Measurements from ENCODE around the gene KCNV2.

The KCNV2 gene

GRCh38 chr9:2749485-2749884 lies 32.2 kb downstream of the KCNV2 start:
- no peak overlapping the region for H2AK5ac ChIP-seq (ENCODE audit: low read length)
- H3K9ac ChIP-seq (ENCODE audit: low read length), result no peak overlapping the region
- peaks cover 2% of the 10 kb centered on the region for H3K36me3 ChIP-seq (ENCODE audit: control insufficient read depth, insufficient read depth, low read length)
- H3K27me3 ChIP-seq (ENCODE audit: insufficient read depth, low read length, poor library complexity), result no peaks in the 10 kb centered on the region
- no peak overlapping the region for H3K4ac ChIP-seq (ENCODE audit: low read depth, low read length)
- H3K23ac ChIP-seq (ENCODE audit: low read length), result no peak overlapping the region
- no peak overlapping the region for H3K4me2 ChIP-seq (ENCODE audit: low read length)
- H3K56ac ChIP-seq (ENCODE audit: low read length), result no peak overlapping the region
- H3K4me1 ChIP-seq (ENCODE audit: control insufficient read depth, low read depth, low read length), result peaks cover 19% of the 10 kb centered on the region
- no peaks in the 10 kb centered on the region for H3K79me2 ChIP-seq (ENCODE audit: control insufficient read depth, insufficient read depth, low read length)
- H2BK120ac ChIP-seq (ENCODE audit: low read depth, low read length), result no peak overlapping the region
- H3K4me3 ChIP-seq (ENCODE audit: low read length), result no peak overlapping the region
- no peaks in the 10 kb centered on the region for H3K79me1 ChIP-seq (ENCODE audit: low read length)
- H4K8ac ChIP-seq (ENCODE audit: low read depth, low read length), result no peak overlapping the region
- H3K27ac ChIP-seq (ENCODE audit: low read depth, low read length), result no peak overlapping the region
- H2BK15ac ChIP-seq (replicated peaks; ENCODE audit: low read depth), result no peak overlapping the region
- no peak overlapping the region for H3K18ac ChIP-seq (ENCODE audit: low read length)
- H4K5ac ChIP-seq (ENCODE audit: low read length), result no peak overlapping the region
- DNase-seq, result no peak
- no CpG with 5 or more reads among the region's 2 CpGs for WGBS (ENCODE audit: extremely low coverage, insufficient coverage, low lambda C conversion rate)
- H2BK5ac ChIP-seq (ENCODE audit: low read length), result no peak overlapping the region

GRCh38 chr9:2755285-2755684 lies 38.0 kb downstream of the KCNV2 start:
- no peaks in the 10 kb centered on the region for H3K79me1 ChIP-seq (ENCODE audit: low read length)
- H3K27ac ChIP-seq (ENCODE audit: low read depth, low read length), result no peak overlapping the region
- peaks cover 9% of the 10 kb centered on the region for H3K4me1 ChIP-seq (ENCODE audit: control insufficient read depth, low read depth, low read length)
- no peak overlapping the region for H3K9ac ChIP-seq (ENCODE audit: low read length)
- no peak overlapping the region for H3K18ac ChIP-seq (ENCODE audit: low read length)
- peak; percentile 85 for DNase-seq
- WGBS (ENCODE audit: extremely low coverage, insufficient coverage, low lambda C conversion rate), result no CpG with 5 or more reads among the region's 1 CpG
- no peak overlapping the region for H2BK15ac ChIP-seq (replicated peaks; ENCODE audit: low read depth)
- no peak overlapping the region for H3K4me2 ChIP-seq (ENCODE audit: low read length)
- H3K4me3 ChIP-seq (ENCODE audit: low read length), result no peak overlapping the region
- no peak overlapping the region for H3K56ac ChIP-seq (ENCODE audit: low read length)
- no peak overlapping the region for H4K8ac ChIP-seq (ENCODE audit: low read depth, low read length)
- H3K23ac ChIP-seq (ENCODE audit: low read length), result no peak overlapping the region
- H3K27me3 ChIP-seq (ENCODE audit: insufficient read depth, low read length, poor library complexity), result no peaks in the 10 kb centered on the region
- no peak overlapping the region for H2BK5ac ChIP-seq (ENCODE audit: low read length)
- H4K5ac ChIP-seq (ENCODE audit: low read length), result no peak overlapping the region
- no peak overlapping the region for H2AK5ac ChIP-seq (ENCODE audit: low read length)
- H3K4ac ChIP-seq (ENCODE audit: low read depth, low read length), result peak overlapping the region; percentile 12
- H2BK120ac ChIP-seq (ENCODE audit: low read depth, low read length), result no peak overlapping the region
- no peaks in the 10 kb centered on the region for H3K36me3 ChIP-seq (ENCODE audit: control insufficient read depth, insufficient read depth, low read length)
- H3K79me2 ChIP-seq (ENCODE audit: control insufficient read depth, insufficient read depth, low read length), result no peaks in the 10 kb centered on the region

GRCh38 chr9:2758162-2758897 lies 41.0 kb downstream of the KCNV2 start:
- no peak overlapping the region for H3K9ac ChIP-seq (ENCODE audit: low read length)
- H3K4me3 ChIP-seq (ENCODE audit: low read length), result no peak overlapping the region
- H3K4me1 ChIP-seq (ENCODE audit: control insufficient read depth, low read depth, low read length), result peaks cover 11% of the 10 kb centered on the region
- peak overlapping the region; percentile 26 for H4K5ac ChIP-seq (ENCODE audit: low read length)
- peak overlapping the region; percentile 72 for H3K4ac ChIP-seq (ENCODE audit: low read depth, low read length)
- peak overlapping the region; percentile 7 for H2BK120ac ChIP-seq (ENCODE audit: low read depth, low read length)
- peak overlapping the region; percentile 34 for H3K27ac ChIP-seq (ENCODE audit: low read depth, low read length)
- peak overlapping the region; percentile 78 for H3K56ac ChIP-seq (ENCODE audit: low read length)
- no CpG with 5 or more reads among the region's 2 CpGs for WGBS (ENCODE audit: extremely low coverage, insufficient coverage, low lambda C conversion rate)
- no peaks in the 10 kb centered on the region for H3K36me3 ChIP-seq (ENCODE audit: control insufficient read depth, insufficient read depth, low read length)
- H3K27me3 ChIP-seq (ENCODE audit: insufficient read depth, low read length, poor library complexity), result no peaks in the 10 kb centered on the region
- no peak for DNase-seq
- no peak overlapping the region for H3K4me2 ChIP-seq (ENCODE audit: low read length)
- H3K23ac ChIP-seq (ENCODE audit: low read length), result no peak overlapping the region
- H2AK5ac ChIP-seq (ENCODE audit: low read length), result peak overlapping the region; percentile 28
- H2BK15ac ChIP-seq (replicated peaks; ENCODE audit: low read depth), result no peak overlapping the region
- peak overlapping the region; percentile 85 for H3K18ac ChIP-seq (ENCODE audit: low read length)
- H2BK5ac ChIP-seq (ENCODE audit: low read length), result peak overlapping the region; percentile 77
- H4K8ac ChIP-seq (ENCODE audit: low read depth, low read length), result no peak overlapping the region
- H3K79me2 ChIP-seq (ENCODE audit: control insufficient read depth, insufficient read depth, low read length), result no peaks in the 10 kb centered on the region
- H3K79me1 ChIP-seq (ENCODE audit: low read length), result no peaks in the 10 kb centered on the region

GRCh38 chr9:2758898-2759510 lies 41.7 kb downstream of the KCNV2 start:
- no peak overlapping the region for H2BK15ac ChIP-seq (replicated peaks; ENCODE audit: low read depth)
- H3K79me1 ChIP-seq (ENCODE audit: low read length), result no peaks in the 10 kb centered on the region
- peak overlapping the region; percentile 68 for H3K18ac ChIP-seq (ENCODE audit: low read length)
- no peak overlapping the region for H2AK5ac ChIP-seq (ENCODE audit: low read length)
- H3K79me2 ChIP-seq (ENCODE audit: control insufficient read depth, insufficient read depth, low read length), result no peaks in the 10 kb centered on the region
- no peak for DNase-seq
- H4K5ac ChIP-seq (ENCODE audit: low read length), result no peak overlapping the region
- no peak overlapping the region for H3K4me2 ChIP-seq (ENCODE audit: low read length)
- H3K9ac ChIP-seq (ENCODE audit: low read length), result no peak overlapping the region
- H3K27ac ChIP-seq (ENCODE audit: low read depth, low read length), result peak overlapping the region; percentile 33
- peaks cover 11% of the 10 kb centered on the region for H3K4me1 ChIP-seq (ENCODE audit: control insufficient read depth, low read depth, low read length)
- peak overlapping the region; percentile 36 for H3K4ac ChIP-seq (ENCODE audit: low read depth, low read length)
- no peak overlapping the region for H4K8ac ChIP-seq (ENCODE audit: low read depth, low read length)
- no CpG with 5 or more reads among the region's 1 CpG for WGBS (ENCODE audit: extremely low coverage, insufficient coverage, low lambda C conversion rate)
- H2BK5ac ChIP-seq (ENCODE audit: low read length), result peak overlapping the region; percentile 16
- H2BK120ac ChIP-seq (ENCODE audit: low read depth, low read length), result no peak overlapping the region
- no peak overlapping the region for H3K23ac ChIP-seq (ENCODE audit: low read length)
- H3K4me3 ChIP-seq (ENCODE audit: low read length), result no peak overlapping the region
- H3K27me3 ChIP-seq (ENCODE audit: insufficient read depth, low read length, poor library complexity), result no peaks in the 10 kb centered on the region
- no peak overlapping the region for H3K56ac ChIP-seq (ENCODE audit: low read length)
- no peaks in the 10 kb centered on the region for H3K36me3 ChIP-seq (ENCODE audit: control insufficient read depth, insufficient read depth, low read length)

- Histone ChIP-seq H3K27ac (ENCODE audit: low read depth, low read length) (peak overlapping the region; percentile 30), H3K23ac (ENCODE audit: low read length) (no peak overlapping the region), H3K4me3 (ENCODE audit: low read length) (no peak overlapping the region), H2BK5ac (ENCODE audit: low read length) (peak overlapping the region; percentile 21), H3K36me3 (ENCODE audit: control insufficient read depth, insufficient read depth, low read length) (no peaks in the 10 kb centered on the region), H2BK120ac (ENCODE audit: low read depth, low read length) (no peak overlapping the region), H3K18ac (ENCODE audit: low read length) (peak overlapping the region; percentile 64), H3K4me2 (ENCODE audit: low read length) (no peak overlapping the region), H3K79me2 (ENCODE audit: control insufficient read depth, insufficient read depth, low read length) (no peaks in the 10 kb centered on the region), H3K56ac (ENCODE audit: low read length) (peak overlapping the region; percentile 69), H3K4ac (ENCODE audit: low read depth, low read length) (peak overlapping the region; percentile 46), H4K8ac (ENCODE audit: low read depth, low read length) (no peak overlapping the region), H3K4me1 (ENCODE audit: control insufficient read depth, low read depth, low read length) (peaks cover 22% of the 10 kb centered on the region), H2BK15ac (replicated peaks; ENCODE audit: low read depth) (no peak overlapping the region), H3K27me3 (ENCODE audit: insufficient read depth, low read length, poor library complexity) (no peaks in the 10 kb centered on the region), H2AK5ac (ENCODE audit: low read length) (no peak overlapping the region), H3K9ac (ENCODE audit: low read length) (no peak overlapping the region), H3K79me1 (ENCODE audit: low read length) (no peaks in the 10 kb centered on the region), H4K5ac (ENCODE audit: low read length) (no peak overlapping the region)
- no peak for DNase-seq
- WGBS (ENCODE audit: extremely low coverage, insufficient coverage, low lambda C conversion rate), result no CpG with 5 or more reads among the region's 4 CpGs
Observed at GRCh38 chr9:2761424-2761823, 44.1 kb downstream of the KCNV2 start.

Measured in mesendoderm (in vitro differentiated cells).